Measurements from ENCODE around the gene RASGRF2. TPM values are rescaled to one million over a fixed set of nuclear protein-coding genes. Genes with fewer than 3 reads are reported as not detected.

RASGRF2 gene
- total RNA-seq, 2 experiments from 2014 or later, result 10.0 to 11.6 TPM

DNA sequence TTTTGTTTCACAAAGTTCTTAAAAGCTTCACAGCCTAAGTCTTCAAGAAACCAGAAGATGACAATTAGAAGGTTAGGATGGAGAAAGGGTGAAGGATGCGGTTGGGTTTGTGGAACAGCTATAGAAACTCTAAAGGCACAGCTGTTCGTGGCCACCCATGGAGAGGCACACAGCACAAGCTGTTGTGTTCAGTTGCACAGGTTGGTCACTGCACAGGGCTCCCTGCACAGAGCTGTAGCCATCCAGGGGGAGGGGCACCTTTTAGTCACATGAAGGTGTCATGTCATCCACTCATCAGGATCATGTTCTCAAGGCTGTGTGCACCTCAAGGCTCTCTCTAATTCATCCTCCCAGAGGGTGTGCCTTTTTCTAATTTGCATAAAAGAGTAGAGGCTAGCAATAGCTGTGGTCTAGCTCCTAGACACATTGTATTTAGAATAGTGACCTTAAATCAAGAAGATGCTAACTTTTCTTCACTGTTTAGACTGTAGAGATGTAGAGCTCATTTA is 5.0 kb upstream of the RASGRF2 start:
- ATAC-seq (no peak), DNase-seq (no peak)
- H3K4me3 Mint-ChIP-seq, result no peak overlapping the region
- CTCF ChIA-PET, result interaction anchor here (2.1 kb wide), 1 partner anchor 153 kb away, joined by 8 read pairs; no protein-coding TSS in a partner anchor
- no peak overlapping the region for H3K27ac Mint-ChIP-seq
- peaks cover 3% of the 10 kb centered on the region for H3K36me3 Mint-ChIP-seq (ENCODE audit: low read depth)
- H3K4me1 Mint-ChIP-seq (ENCODE audit: low read depth), result peaks cover 30% of the 10 kb centered on the region
- peaks cover 5% of the 10 kb centered on the region for H3K27me3 Mint-ChIP-seq (ENCODE audit: low read depth)
- POLR2A ChIA-PET, result no interaction called here
- no peaks in the 10 kb centered on the region for H3K9me3 Mint-ChIP-seq (ENCODE audit: insufficient read depth)

DNA sequence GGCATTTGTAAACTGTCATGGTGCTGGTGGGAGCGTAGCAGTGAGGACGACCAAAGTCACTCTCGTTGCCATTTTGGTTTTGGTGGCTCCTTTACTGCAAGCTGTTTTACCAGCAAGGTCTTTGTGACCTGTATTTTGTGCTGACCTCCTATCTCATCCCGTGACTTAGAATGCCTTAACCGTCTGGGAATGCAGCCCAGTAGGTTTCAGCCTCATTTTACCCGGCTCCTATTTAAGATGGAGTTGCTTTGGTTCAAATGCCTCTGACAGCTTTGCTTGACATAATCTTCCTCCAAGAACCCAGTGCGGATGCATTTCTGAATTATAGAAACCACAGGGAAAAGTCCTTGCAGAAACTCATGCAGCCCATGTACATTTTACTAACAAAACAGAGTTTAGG is 3.9 kb upstream of the RASGRF2 start:
- no peak for DNase-seq
- ATAC-seq, result no peak
- Mint-ChIP-seq H3K9me3 (ENCODE audit: insufficient read depth) (no peaks in the 10 kb centered on the region), H3K27ac (no peak overlapping the region), H3K4me1 (ENCODE audit: low read depth) (peaks cover 34% of the 10 kb centered on the region), H3K4me3 (no peak overlapping the region), H3K27me3 (ENCODE audit: low read depth) (peaks cover 5% of the 10 kb centered on the region), H3K36me3 (ENCODE audit: low read depth) (peaks cover 3% of the 10 kb centered on the region)
- ChIA-PET POLR2A (no interaction called here), CTCF (interaction anchor here (1.5 to 2.1 kb wide), 2 partner anchors 19 to 152 kb away, joined by 5 to 8 read pairs; no protein-coding TSS in a partner anchor)

DNA sequence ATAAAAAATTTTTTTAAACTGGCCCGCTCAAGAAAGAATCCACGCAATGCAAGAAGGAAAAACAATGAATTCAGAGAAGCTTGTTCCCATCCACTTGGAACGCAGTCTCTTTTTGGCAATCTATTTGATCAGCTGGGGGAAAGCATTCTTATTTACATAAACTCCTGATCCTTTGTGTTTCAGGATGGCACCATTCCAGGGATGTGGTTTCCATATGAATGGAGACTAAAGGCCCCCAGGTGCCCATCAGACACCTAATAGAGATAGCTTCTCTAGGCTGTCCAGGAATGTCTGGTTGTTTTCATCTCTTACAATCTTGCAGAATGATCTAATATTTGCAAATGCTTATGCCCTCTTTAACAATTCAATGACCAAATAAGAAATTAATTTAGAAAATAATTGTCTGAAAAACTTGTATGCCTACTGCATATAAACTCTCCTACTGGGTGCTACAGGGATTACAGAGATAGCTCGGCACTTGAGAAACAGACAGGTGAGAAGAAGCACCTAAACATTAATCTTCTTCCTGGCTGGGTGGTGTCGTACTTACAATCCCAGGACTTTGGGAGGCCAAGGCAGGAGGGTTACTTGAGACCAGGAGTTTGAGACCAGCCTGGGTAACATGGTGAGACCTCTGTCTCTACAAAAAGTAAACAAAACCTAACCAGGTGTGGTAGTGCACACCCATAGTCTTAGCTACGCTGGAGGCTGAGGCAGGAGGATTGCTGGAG is 3.0 kb upstream of the RASGRF2 start:
- ChIA-PET POLR2A (no interaction called here), CTCF (interaction anchor here (0.6 to 1.6 kb wide), 5 partner anchors 18 to 151 kb away, joined by 3 to 6 read pairs (median 5); no protein-coding TSS in a partner anchor)
- peaks cover 3% of the 10 kb centered on the region for H3K36me3 Mint-ChIP-seq (ENCODE audit: low read depth)
- H3K4me1 Mint-ChIP-seq (ENCODE audit: low read depth), result peaks cover 42% of the 10 kb centered on the region
- peak overlapping the region; percentile 69 for H3K27ac Mint-ChIP-seq
- no peak for ATAC-seq
- H3K4me3 Mint-ChIP-seq, result no peak overlapping the region
- H3K9me3 Mint-ChIP-seq (ENCODE audit: insufficient read depth), result no peaks in the 10 kb centered on the region
- peaks cover 5% of the 10 kb centered on the region for H3K27me3 Mint-ChIP-seq (ENCODE audit: low read depth)
- no peak for DNase-seq

DNA sequence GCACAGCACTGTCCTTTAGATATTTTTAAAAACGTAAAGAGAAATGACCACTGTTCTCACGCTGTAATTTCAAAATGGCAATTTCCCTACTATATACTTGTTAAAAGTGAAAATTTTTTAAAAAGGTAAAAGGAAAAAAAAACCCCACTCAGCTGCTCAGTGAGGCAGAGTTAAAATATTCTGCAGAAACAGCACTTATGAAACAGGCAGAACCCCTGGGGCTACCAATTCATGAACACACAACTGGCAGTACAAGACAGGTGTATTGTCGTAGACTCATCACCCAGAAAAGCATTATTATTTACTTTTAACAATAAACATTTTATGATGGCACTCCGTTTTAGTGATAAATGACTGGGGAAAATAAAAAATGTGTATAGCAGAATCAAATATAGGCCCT is 1.5 kb upstream of the RASGRF2 start:
- DNase-seq, result no peak
- H3K4me3 Mint-ChIP-seq, result peak overlapping the region; percentile 23
- ChIA-PET POLR2A (interaction anchor here (0.7 to 0.8 kb wide), 2 partner anchors 207 to 278 kb away, joined by 4 to 5 read pairs; no protein-coding TSS in a partner anchor), CTCF (interaction anchor here (0.7 to 1.6 kb wide), 7 partner anchors 9 to 150 kb away, joined by 3 to 6 read pairs (median 3); no protein-coding TSS in a partner anchor)
- H3K27me3 Mint-ChIP-seq (ENCODE audit: low read depth), result peaks cover 5% of the 10 kb centered on the region
- H3K9me3 Mint-ChIP-seq (ENCODE audit: insufficient read depth), result no peaks in the 10 kb centered on the region
- peak overlapping the region; percentile 69 for H3K27ac Mint-ChIP-seq
- peaks cover 52% of the 10 kb centered on the region for H3K4me1 Mint-ChIP-seq (ENCODE audit: low read depth)
- H3K36me3 Mint-ChIP-seq (ENCODE audit: low read depth), result peaks cover 3% of the 10 kb centered on the region
- ATAC-seq, result no peak

DNA sequence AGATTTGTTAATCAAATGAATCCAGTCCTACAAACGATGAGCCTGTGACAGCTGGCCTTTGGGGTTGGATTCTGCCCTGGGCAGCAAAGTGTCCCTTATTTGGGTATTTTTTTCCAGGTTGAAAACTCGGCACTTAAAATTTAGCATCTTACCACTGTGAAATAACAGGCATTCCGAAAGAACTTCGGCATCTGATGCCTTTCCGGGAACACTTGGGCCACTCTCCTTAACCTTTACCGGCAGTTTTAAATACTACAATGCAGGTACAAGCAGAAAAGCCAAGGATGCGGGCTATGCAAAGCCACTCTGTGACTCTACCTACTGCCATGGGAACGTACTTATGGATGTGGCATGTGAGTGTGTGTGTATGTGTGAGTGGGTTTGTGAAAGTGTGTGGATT is 1.0 kb upstream of the RASGRF2 start:
- CTCF ChIA-PET, result no interaction called here
- DNase-seq, result no peak
- peaks cover 5% of the 10 kb centered on the region for H3K27me3 Mint-ChIP-seq (ENCODE audit: low read depth)
- H3K9me3 Mint-ChIP-seq (ENCODE audit: insufficient read depth), result no peaks in the 10 kb centered on the region
- peaks cover 3% of the 10 kb centered on the region for H3K36me3 Mint-ChIP-seq (ENCODE audit: low read depth)
- ATAC-seq, result no peak
- POLR2A ChIA-PET, result no interaction called here
- no peak overlapping the region for H3K27ac Mint-ChIP-seq
- H3K4me3 Mint-ChIP-seq, result peak overlapping the region; percentile 82
- H3K4me1 Mint-ChIP-seq (ENCODE audit: low read depth), result peaks cover 55% of the 10 kb centered on the region

DNA sequence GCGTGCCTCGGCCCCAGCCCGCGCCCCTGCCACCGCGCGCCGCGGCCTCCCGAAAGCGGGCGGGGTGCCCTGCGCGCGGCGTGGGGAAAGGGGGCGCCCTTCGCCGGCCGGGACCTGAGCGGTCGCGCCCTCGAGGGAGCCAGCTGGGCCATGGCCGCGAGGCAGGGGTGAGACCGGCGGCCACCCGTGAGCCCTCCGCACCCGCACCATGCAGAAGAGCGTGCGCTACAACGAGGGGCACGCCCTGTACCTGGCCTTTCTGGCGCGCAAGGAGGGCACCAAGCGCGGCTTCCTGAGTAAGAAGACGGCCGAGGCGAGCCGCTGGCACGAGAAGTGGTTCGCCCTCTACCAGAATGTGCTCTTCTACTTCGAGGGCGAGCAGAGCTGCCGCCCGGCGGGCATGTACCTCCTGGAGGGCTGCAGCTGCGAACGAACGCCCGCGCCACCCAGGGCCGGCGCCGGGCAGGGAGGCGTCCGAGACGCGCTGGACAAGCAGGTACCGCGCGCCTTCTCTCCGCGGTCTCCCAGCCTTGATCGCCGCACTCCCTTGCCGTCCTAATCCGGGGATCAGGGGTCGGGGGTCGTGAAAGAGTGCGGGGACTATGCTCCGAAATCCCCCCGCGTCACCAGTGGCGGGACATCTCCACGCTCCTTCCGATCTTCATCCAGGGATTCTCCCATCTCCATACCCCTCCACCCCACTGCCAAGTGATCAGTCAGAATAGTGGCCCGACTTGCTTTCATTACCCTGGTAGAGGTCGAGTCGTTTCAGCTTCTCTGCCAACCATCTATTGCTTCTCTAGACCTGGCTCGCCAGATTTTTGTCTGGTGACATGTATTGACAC is 590 bp downstream of the RASGRF2 start:
- H3K9me3 Mint-ChIP-seq (ENCODE audit: insufficient read depth), result no peaks in the 10 kb centered on the region
- DNase-seq (peak; percentile 60), ATAC-seq (peak; percentile 69)
- peak overlapping the region; percentile 85 for H3K4me3 Mint-ChIP-seq
- POLR2A ChIA-PET, result interaction anchor here (1.0 kb wide), 1 partner anchor 306 kb away, joined by 3 read pairs; the partner anchor contains the start of gene MSH3
- peaks cover 63% of the 10 kb centered on the region for H3K4me1 Mint-ChIP-seq (ENCODE audit: low read depth)
- H3K27me3 Mint-ChIP-seq (ENCODE audit: low read depth), result peaks cover 5% of the 10 kb centered on the region
- peaks cover 3% of the 10 kb centered on the region for H3K36me3 Mint-ChIP-seq (ENCODE audit: low read depth)
- CTCF ChIA-PET, result interaction anchor here (2.3 kb wide), 1 partner anchor 147 kb away, joined by 10 read pairs; no protein-coding TSS in a partner anchor
- peak overlapping the region; percentile 79 for H3K27ac Mint-ChIP-seq

DNA sequence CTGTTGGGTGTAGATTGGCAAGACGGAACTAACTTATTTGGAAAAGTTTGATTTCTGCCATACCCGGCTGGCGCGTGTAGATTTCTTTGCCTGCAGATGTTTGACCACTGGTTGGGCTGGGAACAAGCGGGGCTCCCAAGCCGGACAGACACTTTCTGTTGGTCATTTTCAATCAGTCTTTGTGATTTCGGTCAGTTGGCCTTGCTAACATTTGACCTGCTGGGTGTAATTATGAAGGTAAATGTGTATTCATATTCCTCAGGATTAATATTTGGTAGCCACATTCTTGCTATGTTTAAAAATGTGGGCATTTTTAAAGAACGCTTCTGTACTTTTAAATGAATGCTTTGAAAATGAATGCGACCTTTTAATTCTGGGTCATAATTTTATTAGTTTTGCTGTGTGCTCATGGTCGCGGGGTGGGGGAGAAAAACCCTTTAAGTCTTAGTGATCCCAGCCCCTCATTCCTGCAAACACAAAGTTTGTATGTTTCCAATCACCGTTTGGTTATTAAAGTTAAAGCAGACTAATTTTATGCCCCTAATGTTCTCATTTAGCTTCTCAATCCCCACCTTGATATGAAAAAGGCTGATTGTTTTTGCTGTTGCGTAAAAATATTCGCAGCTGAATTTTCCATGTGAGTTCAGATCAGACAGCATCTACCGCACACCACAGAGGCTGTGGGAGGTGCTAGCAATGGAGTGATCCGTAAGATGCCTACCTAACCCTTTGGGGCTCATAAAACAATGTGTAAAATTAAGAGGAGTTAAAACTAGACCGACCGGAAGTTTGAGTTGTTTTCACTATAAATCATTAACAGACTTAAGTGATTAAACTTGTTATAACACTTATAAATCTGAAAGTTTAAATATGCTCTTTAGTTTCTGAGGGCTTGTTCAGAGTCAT is 1.5 kb downstream of the RASGRF2 start:
- Mint-ChIP-seq H3K9me3 (ENCODE audit: insufficient read depth) (no peaks in the 10 kb centered on the region), H3K27ac (peak overlapping the region; percentile 79)

DNA sequence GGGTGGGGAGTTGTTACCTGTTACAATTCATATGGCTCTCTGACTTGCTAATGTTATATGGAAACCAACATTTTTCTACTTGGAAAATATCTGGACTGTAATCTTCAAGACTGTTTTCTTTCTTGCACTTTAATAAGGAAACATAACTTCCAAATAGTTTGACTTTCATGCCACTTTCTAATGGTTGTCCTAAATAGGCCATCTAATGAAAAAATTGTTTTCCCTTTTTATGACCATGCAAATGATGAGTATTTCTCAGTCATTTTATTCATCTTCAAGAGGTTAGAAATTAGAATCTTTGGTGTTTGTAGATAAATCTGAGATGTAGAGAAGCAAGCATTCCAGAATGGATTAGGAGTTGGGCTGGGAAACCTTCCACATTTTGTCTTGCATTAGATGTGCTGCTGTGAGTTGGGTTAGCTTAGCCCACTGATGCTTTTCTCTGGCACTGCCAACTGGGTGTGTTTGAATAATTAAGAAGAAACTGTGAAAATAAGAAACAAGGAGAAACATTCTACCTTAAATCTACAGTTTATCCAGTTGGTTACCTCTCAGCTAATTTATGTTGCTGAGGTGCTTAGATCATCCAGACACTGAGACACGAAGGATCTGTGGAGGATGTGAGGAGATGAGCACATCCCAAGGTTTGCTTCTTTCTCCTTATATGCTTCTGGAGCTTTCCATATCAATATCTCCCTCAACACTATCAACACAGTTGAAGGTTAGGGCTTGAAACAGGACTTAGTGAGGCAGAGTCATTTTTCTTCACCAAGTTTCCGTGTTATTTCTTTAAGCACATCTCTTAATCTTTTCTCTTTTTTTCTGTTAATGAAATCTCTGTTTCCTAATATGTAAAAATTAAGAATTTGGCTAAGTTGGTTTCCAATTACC is 2.7 kb downstream of the RASGRF2 start:
- ChIA-PET CTCF (interaction anchor here (0.7 to 1.5 kb wide), 4 partner anchors 12 to 47 kb away, joined by 3 to 4 read pairs (median 3); no protein-coding TSS in a partner anchor), POLR2A (interaction anchor here (1.2 kb wide), 1 partner anchor 60 kb away, joined by 3 read pairs; no protein-coding TSS in a partner anchor)
- Mint-ChIP-seq H3K4me1 (ENCODE audit: low read depth) (peaks cover 59% of the 10 kb centered on the region), H3K27ac (no peak overlapping the region), H3K27me3 (ENCODE audit: low read depth) (peaks cover 5% of the 10 kb centered on the region), H3K9me3 (ENCODE audit: insufficient read depth) (no peaks in the 10 kb centered on the region), H3K36me3 (ENCODE audit: low read depth) (peaks cover 3% of the 10 kb centered on the region), H3K4me3 (peak overlapping the region; percentile 24)
- ATAC-seq, result no peak
- no peak for DNase-seq

More for the DNA sequence above, 1.5 kb downstream of the RASGRF2 start:
- ChIA-PET CTCF (interaction anchor here (2.3 kb wide), 1 partner anchor 147 kb away, joined by 10 read pairs; no protein-coding TSS in a partner anchor), POLR2A (interaction anchor here (0.9 kb wide), 1 partner anchor 340 kb away, joined by 3 read pairs; the partner anchor contains the start of gene ZCCHC9)
- Mint-ChIP-seq H3K4me1 (ENCODE audit: low read depth) (peaks cover 64% of the 10 kb centered on the region), H3K4me3 (peak overlapping the region; percentile 85), H3K27me3 (ENCODE audit: low read depth) (peaks cover 5% of the 10 kb centered on the region), H3K36me3 (ENCODE audit: low read depth) (peaks cover 3% of the 10 kb centered on the region)
- DNase-seq (peak; percentile 64), ATAC-seq (peak; percentile 29)

DNA sequence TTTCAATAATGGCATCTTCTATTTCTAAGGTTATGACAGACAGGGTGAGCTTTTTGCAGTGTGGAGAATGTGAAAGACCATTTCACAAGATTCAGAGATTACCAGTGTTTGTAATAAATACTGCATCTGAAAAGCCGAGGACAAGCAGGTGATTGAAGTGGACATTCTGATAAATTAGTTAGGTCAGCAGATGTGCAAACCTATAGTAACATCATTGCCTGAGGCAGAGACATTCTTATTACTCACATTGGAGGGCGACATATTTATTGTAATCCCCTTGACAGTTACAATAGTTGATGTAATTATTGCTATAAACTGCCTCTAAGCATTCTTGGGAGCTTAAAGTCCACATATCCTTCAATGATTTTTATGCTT is 3.3 kb downstream of the RASGRF2 start:
- no peaks in the 10 kb centered on the region for H3K9me3 Mint-ChIP-seq (ENCODE audit: insufficient read depth)
- no peak overlapping the region for H3K27ac Mint-ChIP-seq
- ATAC-seq (no peak), DNase-seq (no peak)
- no peak overlapping the region for H3K4me3 Mint-ChIP-seq
- H3K27me3 Mint-ChIP-seq (ENCODE audit: low read depth), result peaks cover 5% of the 10 kb centered on the region
- CTCF ChIA-PET, result interaction anchor here (0.7 to 1.5 kb wide), 3 partner anchors 12 to 47 kb away, joined by 3 to 4 read pairs (median 3); no protein-coding TSS in a partner anchor
- POLR2A ChIA-PET, result interaction anchor here (1.2 kb wide), 1 partner anchor 59 kb away, joined by 3 read pairs; no protein-coding TSS in a partner anchor
- peaks cover 56% of the 10 kb centered on the region for H3K4me1 Mint-ChIP-seq (ENCODE audit: low read depth)
- H3K36me3 Mint-ChIP-seq (ENCODE audit: low read depth), result peaks cover 3% of the 10 kb centered on the region

DNA sequence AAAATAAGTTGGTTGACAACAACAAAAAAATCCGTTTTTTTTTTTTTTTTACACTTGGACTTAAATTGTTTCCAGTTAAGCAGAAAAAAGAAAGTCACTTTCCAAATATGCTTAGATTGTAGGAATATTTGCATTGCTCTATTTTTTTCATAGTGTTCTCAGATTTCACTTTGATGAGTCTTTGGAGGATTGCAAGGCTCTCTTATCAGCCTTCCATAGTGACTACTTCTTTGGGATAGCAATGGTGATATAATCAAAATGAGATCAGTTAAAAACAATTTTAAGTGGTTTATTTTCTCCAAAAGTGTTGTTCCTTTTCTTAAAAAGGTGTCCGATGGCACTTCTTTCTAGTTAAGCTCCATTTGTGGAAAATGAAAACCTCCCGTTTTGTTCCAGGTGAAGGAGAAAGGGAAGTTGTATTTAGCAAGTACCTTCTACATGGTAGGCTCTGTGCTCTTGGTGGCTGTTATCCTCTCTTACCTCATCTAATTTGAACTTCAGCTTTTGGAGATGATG is 3.9 kb downstream of the RASGRF2 start:
- peak overlapping the region; percentile 18 for H3K27ac Mint-ChIP-seq
- peaks cover 3% of the 10 kb centered on the region for H3K36me3 Mint-ChIP-seq (ENCODE audit: low read depth)
- H3K9me3 Mint-ChIP-seq (ENCODE audit: insufficient read depth), result no peaks in the 10 kb centered on the region
- CTCF ChIA-PET, result interaction anchor here (1.1 to 1.5 kb wide), 2 partner anchors 30 to 46 kb away, joined by 3 to 4 read pairs; no protein-coding TSS in a partner anchor
- ATAC-seq (no peak), DNase-seq (no peak)
- POLR2A ChIA-PET, result interaction anchor here (1.2 kb wide), 1 partner anchor 59 kb away, joined by 3 read pairs; no protein-coding TSS in a partner anchor
- H3K4me3 Mint-ChIP-seq, result no peak overlapping the region
- H3K27me3 Mint-ChIP-seq (ENCODE audit: low read depth), result peaks cover 5% of the 10 kb centered on the region
- H3K4me1 Mint-ChIP-seq (ENCODE audit: low read depth), result peaks cover 51% of the 10 kb centered on the region
